NT2/D1 (cell line): Measurements from ENCODE around the gene FERD3L.
"Not testable (repeated sequence)": the region's sequence is repeated elsewhere in the genome, so short reads cannot be mapped to it uniquely, and the experiment has no call there.

Experiments
- YY1 ChIP-seq: IDR thresholded peaks from 2 replicates; pipeline ENCODE4 v1.6.1; 2011; ENCODE audit not compliant: insufficient read length, insufficient read depth
- ZNF274 ChIP-seq: IDR thresholded peaks from 2 replicates; pipeline ENCODE4 v1.6.1; 2011; ENCODE audit warnings: mild to moderate bottlenecking, low read depth, low read length

GRCh38 chr7:19194417-19194816 is 49.2 kb upstream of the FERD3L start:
- TF ChIP-seq YY1, ZNF274: not testable (repeated sequence)
